Naive B cell (primary cell): Measurements from ENCODE around the gene LEP. TPM values are rescaled to one million over a fixed set of nuclear protein-coding genes. Genes with fewer than 3 reads are reported as not detected.
A peak's percentile ranks its signal among the peaks of the same experiment; 100 is the strongest.

Experiments
- ATAC-seq, 2 donors: fragments of 150-1000 bp; cut with Tn5 transposase; 2 replicates each; pipeline ENCODE4 v1.10.0; 2021; ENCODE audit warnings: low read depth in 2 of 2, mild to moderate bottlenecking in 2 of 2, moderate library complexity in 2 of 2
- DNase-seq: peaks from one replicate; pipeline ENCODE4 v3.0.0; 2022
- H3K27ac Mint-ChIP-seq, 6 donors: one replicate each; pipeline ENCODE4 v1.8.0; 2020 to 2022; ENCODE audit warnings: mild to moderate bottlenecking in 6 of 6, mixed read lengths in 6 of 6, moderate library complexity in 5 of 6, inconsistent platforms in 2 of 6
- H3K27me3 Mint-ChIP-seq, 3 donors: one replicate each; pipeline ENCODE4 v1.8.0; 2021 to 2022; ENCODE audit warnings: mixed read lengths in 3 of 3, mild to moderate bottlenecking in 1 of 3
- H3K36me3 Mint-ChIP-seq, 2 donors: one replicate each; pipeline ENCODE4 v1.8.0; 2020 to 2022; ENCODE audit warnings: mixed read lengths in 2 of 2, inconsistent platforms in 1 of 2, mild to moderate bottlenecking in 1 of 2
- H3K4me1 Mint-ChIP-seq, 3 donors: one replicate each; pipeline ENCODE4 v1.8.0; 2020 to 2022; ENCODE audit warnings: mixed read lengths in 3 of 3, inconsistent platforms in 1 of 3, mild to moderate bottlenecking in 1 of 3, moderate library complexity in 1 of 3
- H3K4me3 Mint-ChIP-seq, 8 donors: one replicate each; pipeline ENCODE4 v1.8.0; 2020 to 2022; ENCODE audit warnings: mild to moderate bottlenecking in 8 of 8, mixed read lengths in 8 of 8, moderate library complexity in 8 of 8, inconsistent platforms in 2 of 8
- H3K9me3 Mint-ChIP-seq, 7 donors: one replicate each; pipeline ENCODE4 v1.8.0; 2020 to 2022; ENCODE audit warnings: mixed read lengths in 7 of 7, mild to moderate bottlenecking in 5 of 7, inconsistent platforms in 2 of 7, moderate library complexity in 1 of 7
- polyA plus RNA-seq, 6 donors: library from polyadenylated mRNA; unstranded; fragments of 300-500 nt; fragmentation: Illumina TruSeq; gene quantifications; one replicate each; pipeline ENCODE4 v1.2.3, GENCODE V29; 2021; ENCODE audit warnings: low read depth in 6 of 6

The LEP gene
- polyA plus RNA-seq, 6 donors from 2014 or later, result not detected

GRCh38 chr7:128217030-128217805 is 23.9 kb upstream of the LEP start:
- Mint-ChIP-seq H3K4me3 (no peak overlapping the region), H3K36me3 (no peaks in the 10 kb centered on the region), H3K9me3 (peaks cover 0 to 2% (median 0%) of the 10 kb centered on the region in 7 donors), H3K27ac (no peak overlapping the region), H3K27me3 (peaks cover 17 to 47% (median 34%) of the 10 kb centered on the region in 3 donors), H3K4me1 (no peaks in the 10 kb centered on the region)
- DNase-seq (no peak), ATAC-seq (no peak)

- DNase-seq (no peak), ATAC-seq (no peak)
- Mint-ChIP-seq H3K4me3 (no peak overlapping the region), H3K36me3 (no peaks in the 10 kb centered on the region), H3K4me1 (no peaks in the 10 kb centered on the region), H3K27me3 (peaks cover 23 to 51% (median 37%) of the 10 kb centered on the region in 3 donors), H3K27ac (no peak overlapping the region), H3K9me3 (peaks cover 0 to 2% (median 0%) of the 10 kb centered on the region in 7 donors)
These were observed 23.0 kb upstream of the LEP start for GRCh38 chr7:128217967-128218652.

GRCh38 chr7:128219636-128220035 is 21.4 kb upstream of the LEP start:
- no peaks in the 10 kb centered on the region for H3K4me1 Mint-ChIP-seq
- H3K27me3 Mint-ChIP-seq, result peaks cover 19 to 52% (median 32%) of the 10 kb centered on the region in 3 donors
- ATAC-seq (no peak), DNase-seq (no peak)
- no peak overlapping the region for H3K27ac Mint-ChIP-seq
- H3K9me3 Mint-ChIP-seq, result peaks cover 0 to 2% (median 0%) of the 10 kb centered on the region in 7 donors
- H3K36me3 Mint-ChIP-seq, result no peaks in the 10 kb centered on the region
- no peak overlapping the region for H3K4me3 Mint-ChIP-seq

DNA sequence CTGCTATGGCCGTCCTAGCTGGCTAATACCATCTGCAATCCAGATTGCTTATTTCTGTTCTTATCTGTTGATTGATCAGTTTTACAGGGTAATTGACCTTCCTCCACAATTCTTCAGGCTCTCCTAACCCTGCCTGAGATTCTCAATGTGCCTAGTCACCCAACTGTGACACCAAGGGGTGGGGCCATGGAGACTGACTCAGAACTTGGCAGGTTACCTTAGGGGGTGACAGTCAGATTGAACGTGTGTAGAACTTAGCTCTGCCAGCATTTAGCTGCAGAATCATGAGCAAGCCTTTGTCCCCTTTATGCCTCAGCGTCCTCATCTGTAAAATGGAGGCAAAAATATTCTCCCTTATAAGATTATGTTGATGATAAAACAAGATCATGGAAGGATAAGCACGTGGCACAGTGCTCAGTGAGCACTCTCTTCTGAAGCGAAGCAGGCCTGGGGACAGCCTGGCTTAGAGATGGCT is 19.1 kb upstream of the LEP start:
- Mint-ChIP-seq H3K27me3 (peaks cover 27 to 52% (median 46%) of the 10 kb centered on the region in 3 donors), H3K4me3 (no peak overlapping the region), H3K4me1 (no peaks in the 10 kb centered on the region), H3K9me3 (peaks cover 0 to 10% (median 0%) of the 10 kb centered on the region in 7 donors), H3K27ac (no peak overlapping the region), H3K36me3 (no peaks in the 10 kb centered on the region)
- ATAC-seq (no peak), DNase-seq (no peak)

DNA sequence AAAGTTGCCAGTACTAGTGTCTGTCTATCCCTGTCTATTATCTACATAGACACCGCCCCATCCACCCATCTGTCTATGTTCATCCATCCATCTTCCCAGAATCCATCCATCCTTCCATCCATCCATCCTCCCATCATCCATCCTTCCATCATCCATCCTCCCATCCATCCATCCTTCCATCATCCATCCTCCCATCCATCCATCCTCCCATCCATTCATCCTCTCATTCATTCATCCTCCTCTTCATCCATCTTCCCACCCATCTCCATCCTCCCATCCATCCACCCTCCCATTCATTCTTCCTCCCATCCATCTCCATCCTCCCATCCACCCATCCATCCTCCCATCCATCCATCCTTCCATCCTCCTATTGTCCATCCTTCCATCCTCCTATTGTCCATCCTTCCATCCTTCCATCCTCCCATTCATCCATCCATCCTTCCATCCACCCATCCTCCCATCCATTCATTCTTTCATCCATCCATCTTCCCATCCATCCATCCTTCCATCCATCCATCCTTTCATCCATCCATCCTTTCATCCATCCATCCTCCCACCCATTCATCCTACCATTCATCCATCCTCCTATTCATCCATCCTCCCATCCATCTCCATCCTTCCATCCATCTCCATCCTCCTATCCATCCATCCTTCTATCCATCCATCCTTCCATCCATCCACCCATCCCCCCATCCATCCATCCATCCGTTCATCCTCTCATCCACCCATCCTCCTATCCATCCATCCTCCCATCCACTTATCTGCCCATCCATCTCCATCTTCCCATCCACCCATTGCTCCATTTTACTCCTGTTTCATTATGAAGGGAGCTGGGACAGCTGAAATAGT is 14.7 kb upstream of the LEP start:
- no peak for ATAC-seq
- Mint-ChIP-seq H3K27ac (peak overlapping the region in 1 of 6 donors; percentile 18), H3K4me3 (peak overlapping the region in 1 of 8 donors; percentile 83), H3K4me1 (no peaks in the 10 kb centered on the region), H3K27me3 (peaks cover 34 to 53% (median 49%) of the 10 kb centered on the region in 3 donors), H3K36me3 (no peaks in the 10 kb centered on the region), H3K9me3 (peaks cover 0 to 10% (median 0%) of the 10 kb centered on the region in 7 donors)
- DNase-seq, result no peak

- no peak for DNase-seq
- H3K27ac Mint-ChIP-seq, result no peak overlapping the region
- peaks cover 35 to 46% (median 44%) of the 10 kb centered on the region in 3 donors for H3K27me3 Mint-ChIP-seq
- H3K4me3 Mint-ChIP-seq, result no peak overlapping the region
- no peak for ATAC-seq
- peaks cover 0 to 10% (median 0%) of the 10 kb centered on the region in 7 donors for H3K9me3 Mint-ChIP-seq
- H3K4me1 Mint-ChIP-seq, result no peaks in the 10 kb centered on the region
- no peaks in the 10 kb centered on the region for H3K36me3 Mint-ChIP-seq
These were observed 13.8 kb upstream of the LEP start for GRCh38 chr7:128227271-128227670.

DNA sequence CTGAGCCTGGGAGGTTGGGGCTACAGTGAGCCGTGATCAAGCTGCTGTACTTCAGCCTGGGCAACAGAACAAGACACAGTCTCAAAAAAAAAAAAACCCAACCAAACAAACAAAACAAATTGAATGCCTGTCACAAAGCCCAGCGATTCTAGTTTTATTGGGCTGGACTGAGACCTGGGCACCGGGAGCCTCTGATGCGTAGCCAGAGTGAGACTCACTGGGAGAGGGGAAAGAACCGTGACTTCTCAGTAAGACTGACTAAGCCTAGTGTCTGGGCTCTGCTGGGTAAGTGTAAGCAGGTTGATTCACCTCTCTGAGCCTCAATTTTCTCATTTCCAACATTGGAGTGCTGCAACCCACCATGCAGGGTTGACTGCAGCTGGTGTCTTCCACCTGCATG is 10.1 kb upstream of the LEP start:
- H3K27me3 Mint-ChIP-seq, result peaks cover 23 to 46% (median 41%) of the 10 kb centered on the region in 3 donors

GRCh38 chr7:128231677-128232076 is 9.4 kb upstream of the LEP start:
- no peaks in the 10 kb centered on the region for H3K4me1 Mint-ChIP-seq
- H3K27me3 Mint-ChIP-seq, result peaks cover 24 to 43% (median 41%) of the 10 kb centered on the region in 3 donors
- peaks cover 0 to 2% (median 0%) of the 10 kb centered on the region in 7 donors for H3K9me3 Mint-ChIP-seq
- no peak for ATAC-seq
- no peak for DNase-seq
- H3K27ac Mint-ChIP-seq, result no peak overlapping the region
- no peak overlapping the region for H3K4me3 Mint-ChIP-seq
- H3K36me3 Mint-ChIP-seq, result no peaks in the 10 kb centered on the region

More for the DNA sequence above, 10.1 kb upstream of the LEP start:
- peaks cover 0 to 9% (median 0%) of the 10 kb centered on the region in 7 donors for H3K9me3 Mint-ChIP-seq
- DNase-seq, result no peak
- no peak overlapping the region for H3K4me3 Mint-ChIP-seq
- no peak overlapping the region for H3K27ac Mint-ChIP-seq
- H3K4me1 Mint-ChIP-seq, result no peaks in the 10 kb centered on the region
- no peaks in the 10 kb centered on the region for H3K36me3 Mint-ChIP-seq
- no peak for ATAC-seq

DNA sequence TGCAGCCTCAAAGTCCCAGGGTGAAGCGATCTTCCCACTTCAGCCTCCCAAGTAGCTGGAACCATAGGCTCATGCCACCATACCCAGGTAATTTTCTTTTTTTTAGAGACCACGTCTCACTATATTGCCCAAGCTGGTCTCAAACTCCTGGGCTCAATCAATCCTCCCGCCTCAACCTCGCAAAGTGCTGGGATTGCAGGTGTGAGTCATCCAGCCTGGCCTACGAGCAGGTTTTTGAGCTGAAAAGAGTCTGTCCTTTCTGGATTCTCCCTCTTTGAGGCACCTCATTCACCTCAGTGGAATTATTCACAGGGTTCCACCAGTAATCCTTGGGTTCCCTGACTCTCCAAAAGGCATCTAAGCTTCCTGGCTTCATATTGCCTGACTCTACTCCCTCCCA is 7.6 kb upstream of the LEP start:
- H3K27ac Mint-ChIP-seq, result peak overlapping the region in 1 of 6 donors; percentile 88
- no peaks in the 10 kb centered on the region for H3K4me1 Mint-ChIP-seq
- no peak overlapping the region for H3K4me3 Mint-ChIP-seq
- no peaks in the 10 kb centered on the region for H3K36me3 Mint-ChIP-seq
- peaks cover 27 to 42% (median 32%) of the 10 kb centered on the region in 3 donors for H3K27me3 Mint-ChIP-seq
- peaks cover 0 to 6% (median 3%) of the 10 kb centered on the region in 7 donors for H3K9me3 Mint-ChIP-seq
- ATAC-seq (no peak), DNase-seq (no peak)

DNA sequence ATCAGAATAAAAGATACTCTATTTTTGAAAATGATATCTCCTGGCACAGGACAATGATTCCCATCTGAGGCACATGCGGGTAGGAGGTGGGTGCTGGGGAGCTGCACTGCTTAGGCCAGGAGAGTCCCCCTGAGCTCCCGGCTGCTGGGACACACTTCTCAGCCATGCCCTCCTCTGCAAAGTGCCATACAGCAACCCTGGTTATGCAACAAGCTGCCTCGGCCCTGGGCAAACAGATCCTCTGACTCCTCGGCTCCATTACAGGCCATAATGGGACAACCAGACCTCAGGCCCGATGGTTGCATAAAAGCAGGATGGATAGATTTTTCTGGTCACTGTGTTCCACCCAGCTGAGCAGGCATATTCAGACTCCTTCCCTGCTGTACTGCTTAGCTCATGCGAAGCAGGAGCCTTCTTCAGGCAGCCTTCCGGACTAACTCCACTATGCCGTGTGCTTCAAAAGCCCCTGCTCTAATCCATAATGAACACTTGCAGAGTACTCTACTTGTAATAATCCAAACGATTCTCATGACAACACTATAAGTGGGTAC is 6.5 kb upstream of the LEP start:
- no peaks in the 10 kb centered on the region for H3K36me3 Mint-ChIP-seq
- H3K27me3 Mint-ChIP-seq, result peaks cover 27 to 39% (median 31%) of the 10 kb centered on the region in 3 donors
- ATAC-seq, result no peak
- no peak overlapping the region for H3K27ac Mint-ChIP-seq
- H3K9me3 Mint-ChIP-seq, result peaks cover 0 to 17% (median 12%) of the 10 kb centered on the region in 7 donors
- no peak for DNase-seq
- no peak overlapping the region for H3K4me3 Mint-ChIP-seq
- no peaks in the 10 kb centered on the region for H3K4me1 Mint-ChIP-seq

DNA sequence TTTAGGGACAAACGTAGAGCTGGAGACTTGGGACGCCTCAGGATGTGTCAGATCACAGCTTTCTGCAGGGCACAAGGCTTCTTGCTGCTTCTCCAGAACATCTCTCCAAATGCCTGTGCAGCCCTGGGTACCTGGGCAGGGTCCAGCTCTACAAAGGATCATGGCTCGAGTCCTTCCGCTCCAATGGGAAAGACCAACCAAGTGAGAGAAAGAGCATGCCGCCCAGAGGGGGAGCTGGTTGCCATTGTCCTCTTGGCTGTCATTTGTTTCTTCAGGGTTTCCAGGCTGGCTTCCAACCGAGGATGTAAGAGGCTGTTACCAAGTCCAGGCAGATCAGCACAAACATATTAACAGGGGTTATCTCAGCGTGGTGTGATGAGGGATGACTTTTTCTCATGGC is 5.6 kb upstream of the LEP start:
- H3K9me3 Mint-ChIP-seq, result peaks cover 0 to 20% (median 15%) of the 10 kb centered on the region in 7 donors
- H3K4me1 Mint-ChIP-seq, result no peaks in the 10 kb centered on the region
- no peak for ATAC-seq
- H3K4me3 Mint-ChIP-seq, result no peak overlapping the region
- DNase-seq, result no peak
- peaks cover 22 to 34% (median 22%) of the 10 kb centered on the region in 3 donors for H3K27me3 Mint-ChIP-seq
- no peaks in the 10 kb centered on the region for H3K36me3 Mint-ChIP-seq
- no peak overlapping the region for H3K27ac Mint-ChIP-seq

- Mint-ChIP-seq H3K9me3 (peaks cover 0 to 25% (median 18%) of the 10 kb centered on the region in 7 donors), H3K27me3 (peaks cover 21 to 45% (median 32%) of the 10 kb centered on the region in 3 donors), H3K4me3 (no peak overlapping the region), H3K4me1 (no peaks in the 10 kb centered on the region), H3K27ac (no peak overlapping the region), H3K36me3 (no peaks in the 10 kb centered on the region)
- DNase-seq (no peak), ATAC-seq (no peak)
These were observed 4.0 kb upstream of the LEP start for GRCh38 chr7:128236924-128237586.
